Panc1 (cell line): ENCODE results near the gene FCGBP. TPM values are rescaled to one million over a fixed set of nuclear protein-coding genes. Genes with fewer than 3 reads are reported as not detected.

Source experiments
- ATAC-seq: fragments of 200-7000 bp; cut with Tn5 transposase; 2 replicates; pipeline ENCODE4 v1.9.1; 2020; ENCODE audit warnings: mild to moderate bottlenecking, moderate library complexity
- BruUV-seq: library from RNA; stranded (reverse); fragments of 400-500 nt; replicated peaks from 2 replicates; lab custom pipeline; 2021; lab: Mats Ljungman, UMichigan
- CTCF ChIA-PET: fragments of 300-600 bp; sonication (Branson Sonifier 250); formaldehyde crosslinking; loops from one replicate; lab custom pipeline; 2022; ENCODE audit warnings: antibody characterized with exemption; lab: Charles Lee
- POLR2A ChIA-PET: fragments of 300-600 bp; sonication (Branson Sonifier 250); formaldehyde crosslinking; loops from one replicate; lab custom pipeline; 2022; ENCODE audit warnings: antibody characterized with exemption; lab: Charles Lee
- DNase-seq: peaks from one replicate; pipeline ENCODE4 v3.0.0-alpha.2; 2010; ENCODE audit warnings: low read depth, low spot score
- H3K27ac ChIP-seq: 2 replicates; pipeline ENCODE4 v1.5.1; 2011; ENCODE audit warnings: mild to moderate bottlenecking, low read length, inconsistent platforms
- H3K27me3 ChIP-seq: fragments of 200-500 bp; sonication (Bioruptor generic); 2 replicates; pipeline ENCODE4 v1.6.0; 2014; ENCODE audit warnings: low read length, inconsistent platforms; ENCODE audit not compliant: control insufficient read depth, insufficient read depth
- H3K36me3 ChIP-seq: fragments of 200-500 bp; sonication (Bioruptor generic); 2 replicates; pipeline ENCODE4 v1.5.1; 2014; ENCODE audit warnings: inconsistent platforms, mild to moderate bottlenecking, low read length, moderate library complexity; ENCODE audit not compliant: control insufficient read depth, insufficient read depth
- H3K4me1 ChIP-seq: 2 replicates; pipeline ENCODE4 v1.5.1; 2011; ENCODE audit warnings: inconsistent platforms, mild to moderate bottlenecking, low read length, moderate library complexity; ENCODE audit not compliant: control insufficient read depth, insufficient read depth
- H3K4me3 ChIP-seq, 2 experiments: 2 replicates each; pipeline ENCODE4 v1.5.1; 2011 to 2012; ENCODE audit warnings: low read depth in 2 of 2, low read length in 2 of 2, mild to moderate bottlenecking in 2 of 2, inconsistent platforms in 1 of 2, moderate library complexity in 1 of 2
- H3K9me3 ChIP-seq: fragments of 200-500 bp; sonication (Bioruptor generic); 2 replicates; pipeline ENCODE4 v1.5.1; 2014; ENCODE audit warnings: low read depth, mild to moderate bottlenecking, inconsistent platforms, low read length, moderate library complexity; ENCODE audit not compliant: control insufficient read depth, insufficient read depth
- CTCF ChIP-seq: fragments of 450-650 bp; IDR thresholded peaks from 2 replicates; pipeline ENCODE4 v1.5.1; 2017; ENCODE audit warnings: mild to moderate bottlenecking
- POLR2AphosphoS5 ChIP-seq: IDR thresholded peaks from 2 replicates; pipeline ENCODE4 v1.6.1; 2012; ENCODE audit warnings: mild to moderate bottlenecking, low read depth, low read length, moderate library complexity
- REST ChIP-seq, 2 experiments: IDR thresholded peaks; 2 replicates each; pipeline ENCODE4 v1.6.1; 2011 to 2012; ENCODE audit warnings: low read depth in 2 of 2, control low read depth in 1 of 2, low read length in 1 of 2, mild to moderate bottlenecking in 1 of 2, moderate library complexity in 1 of 2; ENCODE audit not compliant: insufficient read depth in 1 of 2
- SIN3A ChIP-seq: IDR thresholded peaks from 2 replicates; pipeline ENCODE4 v1.6.1; 2012; ENCODE audit warnings: low read depth, mild to moderate bottlenecking, low read length, moderate library complexity, borderline replicate concordance; ENCODE audit not compliant: insufficient read depth
- TCF7L2 ChIP-seq: IDR thresholded peaks from 2 replicates; pipeline ENCODE4 v1.6.1; 2011; ENCODE audit warnings: mild to moderate bottlenecking, low read depth, low read length, inconsistent platforms
- in situ Hi-C: cut with HindIII; loops from 2 replicates; pipeline ENCODE4 v1.10.0; 2016; ENCODE audit warnings: low sequenced_read_pairs, low pct_unique_long_range_greater_than_20kb
- intact Hi-C: fragments of 100-400 bp; cut with micrococcal nuclease; formaldehyde crosslinking; loops from one replicate; pipeline ENCODE4 v1.10.0; 2022; ENCODE audit not compliant: unreplicated experiment
- total RNA-seq: library from RNA; stranded (reverse); gene quantifications from one replicate; pipeline ENCODE4 v1.2.1, GENCODE V29; 2021; ENCODE audit not compliant: unreplicated experiment

FCGBP gene
- total RNA-seq, 1 experiment from 2014 or later = 6.4 TPM

- Histone ChIP-seq H3K27me3 (no peaks in the 10 kb centered on the region), H3K9me3 (no peaks in the 10 kb centered on the region), H3K4me3 (no peak overlapping the region), H3K4me1 (peaks cover 17% of the 10 kb centered on the region), H3K36me3 (peaks cover 18% of the 10 kb centered on the region), H3K27ac (no peak overlapping the region)
- TF ChIP-seq SIN3A = no peak
- no peak for TF ChIP-seq CTCF
- no peak for TF ChIP-seq REST (IDR thresholded peaks at IDR 0.05; ENCODE audit: insufficient read depth in 1 of 2, low read depth in 2 of 2, low read length in 1 of 2)
- no peak for TF ChIP-seq POLR2AphosphoS5
- TF ChIP-seq TCF7L2 = no peak
- ChIA-PET POLR2A (interaction anchor here (0.6 to 4.0 kb wide), 11 partner anchors 8 to 135 kb away, joined by 3 to 55 read pairs (median 10); partner anchors contain the start of genes DYRK1B, FBL, ZNF546 and ZNF780B), CTCF (interaction anchor here (0.6 to 4.2 kb wide), 13 partner anchors 17 to 1278 kb away, joined by 3 to 149 read pairs (median 27); partner anchors contain the start of genes DYRK1B and FBL)
- no TSS peak for BruUV-seq
- in situ Hi-C loops (no loop called here), intact Hi-C loops (no loop called here)
- no peak for DNase-seq
- ATAC-seq = no peak
Observed at GRCh38 chr19:39968789-39969188, 34.4 kb upstream of the FCGBP start.

GRCh38 chr19:39967561-39967960, 33.1 kb upstream of the FCGBP start:
- Histone ChIP-seq H3K36me3 (peaks cover 6% of the 10 kb centered on the region), H3K9me3 (no peaks in the 10 kb centered on the region), H3K4me3 (no peak overlapping the region), H3K4me1 (peaks cover 17% of the 10 kb centered on the region), H3K27me3 (no peaks in the 10 kb centered on the region), H3K27ac (no peak overlapping the region)
- TF ChIP-seq POLR2AphosphoS5 (no peak), SIN3A (no peak), TCF7L2 (no peak), CTCF (no peak), REST (IDR thresholded peaks at IDR 0.05; ENCODE audit: insufficient read depth in 1 of 2, low read depth in 2 of 2, low read length in 1 of 2) (no peak)
- intact Hi-C loops (no loop called here), in situ Hi-C loops (no loop called here)
- no peak for ATAC-seq
- ChIA-PET POLR2A (interaction anchor here (0.9 kb wide), 1 partner anchor 134 kb away, joined by 12 read pairs; the partner anchor contains the start of gene DYRK1B), CTCF (interaction anchor here (0.6 to 3.6 kb wide), 4 partner anchors 73 to 351 kb away, joined by 3 to 149 read pairs (median 4); no protein-coding TSS in a partner anchor)
- DNase-seq = no peak
- no TSS peak for BruUV-seq
